NOMO-1 treated with dmso at 0.1 percent for 144 hours (cell line): ENCODE measurements around the gene PRR18.

ENCODE experiments used
- DNase-seq: peaks from one replicate; lab custom pipeline; 2025; ENCODE audit not compliant: unreplicated experiment; lab: John Stamatoyannopoulos, UW

Gene PRR18

DNA sequence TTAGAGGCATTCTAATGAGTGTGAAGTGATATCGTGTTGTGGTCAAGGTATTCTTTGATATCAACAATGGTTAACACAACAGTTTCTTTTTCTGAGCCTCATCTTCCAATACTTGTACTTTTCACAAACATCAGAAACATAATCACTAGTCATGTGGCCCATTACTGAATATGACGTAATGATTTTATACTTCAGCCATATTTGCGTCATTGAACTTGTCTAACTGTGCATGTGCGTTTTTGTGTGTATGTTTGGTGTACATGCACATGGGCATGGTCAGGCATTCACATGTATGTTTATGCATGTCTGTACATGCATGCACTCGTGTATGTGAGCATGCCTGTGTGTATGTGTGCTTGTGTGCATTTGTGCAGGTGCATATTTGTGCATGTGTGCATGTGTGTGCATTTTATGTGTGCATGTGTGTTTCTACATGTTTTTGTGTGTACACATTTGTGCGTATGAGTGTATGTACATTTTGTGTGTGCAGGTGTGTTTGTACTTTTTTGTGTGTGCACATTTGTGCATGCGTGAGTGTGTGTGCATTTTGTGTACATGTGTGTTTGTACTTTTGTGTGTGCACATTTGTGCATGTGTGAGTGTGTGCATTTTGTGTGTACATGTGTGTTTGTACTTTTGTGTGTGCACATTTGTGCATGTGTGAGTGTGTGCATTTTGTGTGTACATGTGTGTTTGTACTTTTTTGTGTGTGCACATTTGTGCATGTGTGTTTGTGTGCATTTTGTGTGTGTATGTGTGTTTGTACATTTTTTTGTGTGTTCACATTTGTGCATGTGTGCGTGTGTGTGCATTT lies 29.4 kb downstream of the PRR18 start:
- no peak for DNase-seq

DNA sequence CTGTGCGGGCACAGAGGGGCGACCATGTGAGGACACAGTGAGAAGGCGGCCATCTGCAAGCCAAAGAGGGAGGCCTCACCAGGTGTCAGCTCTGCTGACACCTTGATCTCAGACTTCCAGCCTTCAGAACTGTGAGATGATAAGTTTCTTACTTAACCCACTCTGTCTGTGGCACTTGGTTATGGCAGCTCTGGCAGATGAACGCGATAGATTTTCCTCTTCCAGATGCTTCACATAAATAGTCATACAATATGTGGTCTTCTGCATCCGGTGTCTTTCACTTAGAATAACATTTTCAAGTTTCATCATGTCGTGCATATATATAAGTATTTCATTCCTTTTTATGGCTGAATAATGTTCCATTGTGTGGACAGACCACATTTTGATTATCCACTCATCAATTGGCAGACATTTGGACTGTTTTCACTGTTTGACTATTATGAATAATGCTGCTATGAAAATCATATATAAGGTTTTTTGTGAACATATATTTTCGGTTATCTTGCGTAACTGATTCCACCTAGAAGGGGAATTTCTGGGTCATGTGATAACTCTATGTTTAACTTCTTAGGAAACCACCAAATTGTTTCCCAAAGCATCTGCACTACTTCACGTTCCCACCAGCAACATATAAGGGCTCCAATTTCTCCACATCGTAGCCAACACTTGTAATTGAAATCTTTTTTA lies 30.2 kb downstream of the PRR18 start:
- no peak for DNase-seq

DNA sequence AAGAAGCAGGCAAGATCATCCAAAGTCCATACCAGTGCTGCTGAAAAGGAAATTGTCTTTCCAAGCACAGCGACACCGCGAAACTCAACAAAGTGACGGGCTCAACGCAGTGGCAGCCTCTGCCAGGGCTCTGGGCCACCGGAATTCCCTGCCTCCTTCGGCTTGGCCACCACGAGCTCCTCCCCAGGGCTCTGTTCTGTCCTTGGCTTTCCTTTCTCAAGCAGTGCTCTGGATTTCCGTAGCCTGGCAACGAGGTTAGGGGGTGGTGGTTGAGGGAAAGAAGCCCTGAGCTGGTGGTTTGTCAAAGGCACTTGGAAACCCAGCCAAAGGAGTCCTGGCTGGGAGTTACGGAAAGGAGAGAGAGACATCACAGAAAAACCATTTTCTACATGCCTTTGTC lies 31.2 kb downstream of the PRR18 start:
- DNase-seq, result no peak

DNA sequence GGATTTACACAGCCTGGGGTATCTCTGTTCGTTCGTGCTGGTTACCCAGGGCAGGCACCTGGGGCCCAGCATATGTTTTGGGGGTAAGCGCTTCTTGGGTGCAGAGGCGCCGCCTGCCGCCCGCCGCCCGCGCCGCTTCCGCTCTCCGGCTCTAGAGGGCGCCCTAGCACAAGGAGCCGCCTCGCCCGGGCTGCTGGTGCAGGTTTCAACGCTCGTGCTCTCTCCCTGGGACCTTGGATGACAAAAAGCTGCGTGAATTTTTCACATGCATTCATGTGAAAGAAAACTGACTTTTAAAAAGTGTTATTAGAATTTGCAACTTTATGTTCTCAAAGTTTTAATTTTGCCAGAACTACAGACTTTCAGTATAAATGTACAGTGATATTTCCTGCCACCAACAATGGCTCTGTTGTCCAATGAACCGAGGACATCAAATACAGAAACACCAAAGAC lies 32.5 kb downstream of the PRR18 start:
- DNase-seq, result peak; percentile 67

DNA sequence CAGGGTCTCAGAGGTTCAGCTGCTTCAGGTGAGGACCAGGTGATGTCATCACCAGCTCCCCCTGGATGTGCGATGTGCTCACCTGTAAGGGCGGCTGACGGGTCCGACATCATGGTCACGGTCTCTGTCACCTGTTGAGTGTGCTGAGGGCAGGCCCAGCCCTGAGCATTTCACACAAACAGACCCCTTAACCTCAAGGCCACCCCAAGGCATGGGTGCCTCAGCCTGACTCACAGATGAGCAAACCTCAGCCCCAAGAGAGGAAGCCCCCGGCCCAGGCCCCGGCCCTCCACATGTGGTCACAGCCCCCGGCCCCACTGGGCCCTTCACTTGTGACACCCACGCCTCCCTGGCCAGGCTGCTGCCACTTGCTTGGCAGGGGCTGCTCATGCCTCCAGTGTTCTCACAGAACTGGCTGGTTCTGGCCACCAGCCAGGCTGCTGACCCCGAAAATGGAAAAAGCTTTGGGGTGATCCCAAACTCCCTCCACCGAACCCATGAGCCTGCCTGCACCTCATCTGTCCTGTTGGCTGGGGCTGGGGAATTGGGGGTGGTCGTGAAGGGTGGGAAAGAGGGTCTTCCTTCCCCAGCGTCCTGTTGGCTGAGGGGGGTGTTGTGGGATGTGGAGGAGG lies 33.3 kb downstream of the PRR18 start:
- no peak for DNase-seq

DNA sequence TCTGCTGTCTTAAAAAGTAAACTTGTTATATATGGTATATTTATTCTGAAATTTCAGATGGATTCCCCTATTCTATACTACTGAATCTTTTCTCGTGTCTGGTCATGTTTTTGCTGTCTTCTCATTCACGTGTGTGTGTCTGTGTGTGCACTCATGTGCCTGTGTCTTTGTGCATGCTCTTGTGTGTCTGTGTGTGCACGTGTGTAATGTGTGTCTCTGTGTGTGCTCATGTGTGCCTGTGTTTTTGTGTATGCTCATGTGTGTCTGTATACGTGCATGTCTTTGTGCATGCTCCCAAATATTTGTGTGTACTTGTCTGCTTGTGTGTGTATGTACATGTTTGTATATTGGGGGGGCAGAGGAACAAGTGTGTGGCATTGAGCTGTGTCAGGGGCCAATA lies 34.0 kb downstream of the PRR18 start:
- no peak for DNase-seq

DNA sequence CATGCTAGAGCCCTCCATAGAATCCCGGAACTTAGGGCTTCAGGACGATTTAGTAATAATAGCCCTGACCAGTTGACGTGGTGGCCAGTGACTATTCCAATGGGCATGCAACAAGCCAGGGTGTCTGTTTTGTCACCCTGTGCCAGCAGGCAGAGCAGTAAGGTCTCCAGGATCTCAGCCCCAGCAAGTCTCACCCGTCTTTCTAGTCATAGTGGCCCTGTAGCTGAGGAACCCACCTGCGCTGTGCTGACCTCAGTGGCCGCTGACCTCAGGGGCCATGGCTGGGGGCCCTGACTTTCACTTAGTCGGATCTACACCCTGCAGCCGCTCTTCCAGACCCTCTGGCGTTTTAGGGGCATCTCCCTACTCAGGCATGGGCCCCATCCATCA lies 36.8 kb downstream of the PRR18 start:
- no peak for DNase-seq

DNA sequence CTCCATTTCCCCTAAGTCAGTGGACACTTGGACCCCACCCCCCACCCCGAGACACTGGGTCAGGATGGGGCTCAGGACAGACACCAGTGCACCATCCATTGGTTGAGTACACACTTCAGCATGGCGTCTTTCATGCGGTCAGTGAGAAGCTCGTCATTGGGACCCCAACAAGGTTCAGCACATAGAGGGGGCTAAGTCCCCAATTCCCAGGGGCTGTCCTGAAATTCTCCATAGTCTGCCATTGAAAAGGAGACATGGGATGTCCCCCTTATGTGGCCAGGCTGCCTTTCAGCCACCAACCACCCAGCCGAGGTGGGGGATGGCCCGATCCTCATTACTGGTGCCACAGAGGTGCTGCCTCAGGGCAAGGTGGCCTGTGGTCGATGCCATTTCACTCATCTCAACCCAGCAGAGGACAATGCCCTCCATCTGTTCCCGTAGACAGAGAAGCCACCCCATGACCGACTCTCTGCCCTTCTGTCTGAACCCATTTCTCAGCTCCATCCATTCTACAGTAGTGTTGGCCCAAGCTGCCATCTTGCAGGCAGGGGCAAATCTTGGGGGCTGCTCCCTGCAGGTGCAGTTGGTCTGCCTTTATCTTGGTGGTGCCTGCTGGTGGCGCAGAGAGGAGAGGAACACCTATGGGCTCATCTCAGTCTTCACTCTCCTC lies 37.4 kb downstream of the PRR18 start:
- DNase-seq, result no peak

DNA sequence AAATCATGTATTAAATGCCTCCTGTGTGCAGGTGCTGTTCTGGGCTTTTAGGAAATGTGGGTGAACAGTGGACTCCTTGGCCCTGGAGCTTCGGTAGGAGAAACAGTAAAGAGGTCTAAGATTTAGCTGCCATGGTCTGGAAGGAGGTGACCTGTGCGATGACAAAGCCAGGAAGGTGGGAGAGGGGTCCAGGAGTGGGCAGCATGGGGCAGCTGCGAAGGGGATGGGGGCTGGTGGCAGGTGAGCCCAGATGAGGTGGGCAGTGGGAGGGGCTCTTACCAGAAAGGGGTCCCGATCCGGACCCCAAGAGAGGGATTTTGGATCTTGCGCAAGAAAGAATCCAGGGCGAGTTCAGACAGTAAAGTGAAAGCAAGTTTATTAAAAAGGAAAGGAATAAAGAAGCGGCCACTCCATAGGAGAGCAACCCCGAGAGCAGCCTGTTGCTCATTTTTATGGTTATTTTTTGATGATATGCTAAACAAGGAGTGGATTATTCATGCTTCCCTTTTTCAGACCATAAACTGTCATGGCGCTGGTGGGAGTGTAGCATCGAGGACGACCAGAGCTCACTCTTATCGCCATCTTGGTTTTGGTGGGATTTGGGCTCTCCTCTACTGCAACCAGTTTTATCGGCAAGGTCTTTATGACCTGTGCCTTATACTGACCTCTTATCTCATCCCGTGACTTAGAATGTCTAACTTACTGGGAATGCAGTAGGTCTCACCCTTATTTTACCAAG lies 38.7 kb downstream of the PRR18 start:
- no peak for DNase-seq

DNA sequence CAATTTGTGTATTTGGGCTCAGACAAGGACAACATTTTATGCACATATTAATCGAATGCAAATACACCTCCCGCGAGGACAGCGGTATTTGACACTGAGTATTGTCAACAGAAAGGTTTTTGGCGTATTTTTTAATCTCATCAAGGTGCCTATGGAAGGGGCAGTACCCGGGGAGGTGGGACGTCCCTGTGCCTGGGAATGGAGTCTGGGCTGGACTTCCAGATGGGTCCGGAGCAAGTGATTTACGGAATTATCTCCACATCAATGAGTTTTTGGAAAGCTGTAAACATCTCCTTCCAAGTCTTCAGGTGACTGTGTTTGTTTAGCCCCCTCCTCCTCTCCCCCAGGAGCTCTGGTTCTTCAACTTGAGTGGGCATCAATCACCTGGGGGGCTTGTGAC lies 39.8 kb downstream of the PRR18 start:
- DNase-seq, result no peak

DNA sequence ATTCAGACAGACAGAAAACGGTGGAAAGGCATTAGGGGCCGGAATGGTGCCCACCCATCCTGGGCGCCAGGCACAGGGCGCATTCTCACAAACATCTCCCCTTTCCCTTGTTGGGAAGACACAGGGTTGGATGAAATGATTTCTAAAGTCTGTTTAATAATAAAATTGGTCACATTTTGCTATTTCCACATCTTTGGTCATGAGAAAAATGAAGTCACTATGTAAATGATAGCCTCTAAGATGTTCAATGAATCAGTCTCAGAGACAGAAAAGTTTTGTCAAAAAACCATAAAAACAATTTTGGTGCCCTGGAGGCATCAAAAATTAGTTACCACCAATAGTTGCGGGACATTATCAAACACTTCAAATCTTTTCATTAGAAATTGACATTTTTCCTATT lies 40.7 kb downstream of the PRR18 start:
- no peak for DNase-seq

DNA sequence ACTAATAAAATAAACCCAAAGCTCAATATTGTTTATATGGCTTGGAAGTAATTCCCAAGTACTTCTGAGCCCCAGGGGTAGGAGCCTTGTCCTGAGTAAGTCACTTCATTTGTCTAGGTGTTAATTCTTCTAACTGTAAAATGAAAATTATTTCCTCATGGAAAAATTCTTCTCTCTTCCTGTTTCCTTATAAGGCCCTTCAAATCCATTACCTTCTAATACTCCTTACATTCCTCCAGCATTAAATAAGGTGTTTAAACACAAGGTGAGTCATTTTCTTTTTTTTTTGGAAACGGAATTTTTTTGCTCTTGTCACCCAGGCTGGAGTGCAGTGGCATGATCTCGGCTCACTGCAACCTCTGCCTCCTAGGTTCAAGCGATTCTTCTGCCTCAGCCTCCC lies 41.9 kb downstream of the PRR18 start:
- no peak for DNase-seq

DNA sequence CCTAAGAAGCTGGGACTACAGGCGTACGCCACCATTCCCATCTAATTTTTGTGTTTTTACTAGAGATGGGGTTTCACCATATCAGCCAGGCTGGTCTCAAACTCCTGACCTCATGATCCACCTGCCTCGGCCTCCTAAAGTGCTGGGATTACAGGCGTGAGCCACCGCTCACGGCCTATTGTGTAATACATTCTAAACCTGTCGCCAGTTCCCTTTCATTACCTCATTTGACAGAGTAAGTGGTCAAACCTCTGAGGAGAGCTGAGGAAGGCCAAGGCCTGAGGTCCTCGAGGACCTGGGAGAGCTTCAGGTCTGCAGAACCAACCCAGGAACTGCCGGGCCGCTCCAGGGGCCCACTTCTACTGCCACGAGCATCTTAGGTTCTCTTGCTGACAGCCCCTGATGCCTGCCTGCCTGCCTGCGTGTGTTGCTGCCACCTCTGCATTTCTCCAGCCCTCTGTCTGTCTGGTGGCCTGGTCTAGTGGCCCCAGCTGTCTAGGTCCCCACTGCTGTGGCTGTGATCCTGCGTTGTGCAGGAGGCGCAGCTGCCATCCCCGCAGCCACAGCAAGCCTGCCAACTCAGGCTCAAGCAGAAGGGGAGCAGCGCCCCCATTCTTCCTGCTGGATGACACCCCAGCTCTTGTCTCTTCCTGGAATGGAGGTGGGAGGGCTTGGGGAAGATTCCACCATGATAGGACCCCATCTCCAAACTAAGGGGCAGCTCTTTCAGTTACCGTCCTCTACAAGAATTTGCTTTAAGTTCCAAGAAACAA lies 45.3 kb downstream of the PRR18 start:
- DNase-seq, result no peak

DNA sequence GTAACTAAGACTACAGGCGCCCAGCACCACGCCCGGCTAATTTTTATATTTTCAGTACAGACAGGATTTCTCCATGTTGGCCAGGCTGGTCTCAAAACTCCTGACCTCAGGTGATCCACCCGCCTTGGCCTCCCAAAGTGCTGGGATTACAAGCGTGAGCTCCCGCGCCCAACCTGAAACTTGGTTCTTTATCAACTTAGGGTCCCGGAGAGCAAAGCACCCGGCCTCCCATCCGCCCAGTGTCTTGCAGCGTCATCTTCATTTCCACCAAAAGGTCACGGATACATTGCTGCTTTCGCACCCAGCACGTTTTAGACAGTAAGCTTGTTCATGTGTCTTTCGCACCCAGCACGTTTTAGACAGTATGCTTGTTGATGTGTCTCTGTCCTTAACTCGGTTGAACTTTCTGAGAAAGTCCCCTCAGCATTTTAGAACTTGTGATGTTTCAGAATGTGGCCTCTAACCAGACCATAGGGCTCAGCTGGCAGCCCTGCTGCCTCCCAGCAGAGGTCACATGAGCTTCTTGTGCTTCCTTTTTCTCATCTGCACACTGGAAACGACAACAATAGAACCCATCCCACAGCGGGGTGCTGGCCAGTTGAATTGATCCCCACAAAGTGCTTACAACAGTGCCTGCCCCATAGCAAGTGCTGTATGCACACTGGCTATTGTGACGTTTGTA lies 48.8 kb downstream of the PRR18 start:
- DNase-seq, result peak; percentile 30

DNA sequence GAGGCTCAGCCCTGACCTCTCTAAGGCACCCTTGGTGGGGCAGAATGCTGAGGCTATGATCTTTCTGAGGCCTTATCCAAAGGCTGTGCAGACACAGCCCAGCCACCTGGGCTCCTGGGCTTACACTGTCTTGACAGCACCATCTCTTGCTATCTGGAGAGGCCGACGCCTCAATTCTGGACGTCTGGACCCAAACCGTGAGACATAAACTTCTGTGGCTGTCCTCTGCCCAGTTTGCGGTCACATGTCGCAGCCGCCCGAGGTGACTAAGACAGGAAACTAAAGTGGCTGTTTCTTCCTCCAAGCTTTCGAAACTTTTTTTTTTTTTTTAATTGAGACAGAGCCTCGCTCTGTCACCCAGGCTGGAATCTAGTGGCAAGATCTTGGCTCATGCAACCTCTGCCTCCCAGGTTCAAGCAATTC lies 49.3 kb downstream of the PRR18 start:
- DNase-seq, result peak; percentile 83

DNA sequence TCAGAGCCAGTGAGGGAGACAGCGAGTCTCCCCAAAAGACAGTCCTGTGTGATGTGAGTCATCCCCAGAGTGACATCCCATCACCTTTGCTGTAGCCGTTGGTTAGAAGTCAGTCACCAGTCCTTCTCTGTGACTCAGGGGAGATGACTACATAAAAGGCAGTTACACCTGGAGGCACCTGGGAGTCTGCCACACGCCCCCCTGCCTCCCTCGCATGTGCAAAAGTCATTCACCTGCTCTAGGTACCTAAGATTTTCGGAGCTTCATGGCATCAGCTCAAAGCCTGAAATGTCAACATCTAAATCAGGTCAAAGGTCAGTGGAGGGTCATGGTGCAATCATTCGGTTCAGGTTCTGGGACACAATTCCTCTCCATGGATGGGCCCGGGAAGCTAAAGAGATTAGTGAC lies 50.3 kb downstream of the PRR18 start:
- no peak for DNase-seq
